HG02642 (cell line): ENCODE measurements around the gene CACNA1I.

Experiments used
- ATAC-seq: cut with Tn5 transposase; IDR thresholded peaks from one replicate; pipeline ENCODE4 v1.9.1; 2021; ENCODE audit warnings: mild to moderate bottlenecking; ENCODE audit not compliant: unreplicated experiment, poor library complexity

The CACNA1I gene

GRCh38 chr22:39686178-39686620, 115.6 kb downstream of the CACNA1I start:
- no peak for ATAC-seq

GRCh38 chr22:39686776-39687525, 116.4 kb downstream of the CACNA1I start:
- no peak for ATAC-seq

- no peak for ATAC-seq
Measured at GRCh38 chr22:39688186-39688785, 117.7 kb downstream of the CACNA1I start.

- ATAC-seq: no peak
Measured at GRCh38 chr22:39689421-39689820, 118.9 kb downstream of the CACNA1I start.

GRCh38 chr22:39690881-39691605, 120.5 kb downstream of the CACNA1I start:
- no peak for ATAC-seq

- ATAC-seq: no peak
Measured at GRCh38 chr22:39693943-39694500, 123.5 kb downstream of the CACNA1I start.

GRCh38 chr22:39697790-39698430, 127.4 kb downstream of the CACNA1I start:
- ATAC-seq: no peak

- no peak for ATAC-seq
Measured at GRCh38 chr22:39699631-39700360, 129.2 kb downstream of the CACNA1I start.

GRCh38 chr22:39700565-39700964, 130.0 kb downstream of the CACNA1I start:
- no peak for ATAC-seq

GRCh38 chr22:39703091-39703490, 132.5 kb downstream of the CACNA1I start:
- ATAC-seq: no peak

- ATAC-seq: no peak
Measured at GRCh38 chr22:39703928-39704639, 133.5 kb downstream of the CACNA1I start.

- ATAC-seq: no peak
Measured at GRCh38 chr22:39705386-39705785, 134.8 kb downstream of the CACNA1I start.

GRCh38 chr22:39706376-39707140, 136.0 kb downstream of the CACNA1I start:
- no peak for ATAC-seq

GRCh38 chr22:39707351-39707750, 136.8 kb downstream of the CACNA1I start:
- no peak for ATAC-seq

GRCh38 chr22:39707816-39708215, 137.3 kb downstream of the CACNA1I start:
- no peak for ATAC-seq

GRCh38 chr22:39710380-39711150, 140.0 kb downstream of the CACNA1I start:
- ATAC-seq: no peak

- ATAC-seq: no peak
Measured at GRCh38 chr22:39712081-39712480, 141.5 kb downstream of the CACNA1I start.
